ENCODE measurements around the gene ZC3H10. TPM values are rescaled to one million over a fixed set of nuclear protein-coding genes. Genes with fewer than 3 reads are reported as not detected.
"Not testable (repeated sequence)": the region's sequence is repeated elsewhere in the genome, so short reads cannot be mapped to it uniquely, and the experiment has no call there.

ZC3H10 gene
- 9.5 and 10.1 TPM in 2 replicates for total RNA-seq

- intact Hi-C loops (cut with micrococcal nuclease), result loop anchor here (1.0 to 5.0 kb wide), 25 partner anchors 8 to 1836 kb away; partner anchors contain the start of genes CBX5, CDK4, COQ10A and CS
Measured at GRCh38 chr12:56117778-56118687, at the start of gene ZC3H10. ZC3H10 (plus strand) TSS chr12:56118266; CDS start chr12:56120563, 2,297 bp downstream.

- intact Hi-C loops (cut with micrococcal nuclease), result no loop called here
Measured at GRCh38 chr12:56071648-56072047, 46.4 kb upstream of the ZC3H10 start.

GRCh38 chr12:56074396-56074795 lies 43.7 kb upstream of the ZC3H10 start:
- intact Hi-C loops (cut with micrococcal nuclease), result no loop called here

GRCh38 chr12:56077966-56078365 lies 40.1 kb upstream of the ZC3H10 start:
- intact Hi-C loops (cut with micrococcal nuclease), result not testable (repeated sequence)

- intact Hi-C loops (cut with micrococcal nuclease), result no loop called here
Measured at GRCh38 chr12:56078427-56078826, 39.6 kb upstream of the ZC3H10 start.

GRCh38 chr12:56078931-56079722 lies 38.9 kb upstream of the ZC3H10 start:
- intact Hi-C loops (cut with micrococcal nuclease), result loop anchor here (1.0 kb wide), 4 partner anchors 25 to 49 kb away; partner anchors contain the start of genes ESYT1, PA2G4 and RPL41

GRCh38 chr12:56079723-56080555 lies 38.1 kb upstream of the ZC3H10 start, which contains the start of gene ERBB3:
ERBB3 (plus strand) TSS chr12:56080165; CDS start chr12:56080301, 136 bp downstream.
- intact Hi-C loops (cut with micrococcal nuclease), result loop anchor here (1.0 kb wide), 4 partner anchors 24 to 48 kb away; partner anchors contain the start of genes ESYT1, PA2G4 and RPL41

- intact Hi-C loops (cut with micrococcal nuclease), result no loop called here
Measured at GRCh38 chr12:56080556-56081138, 37.4 kb upstream of the ZC3H10 start.

- intact Hi-C loops (cut with micrococcal nuclease), result no loop called here
Measured at GRCh38 chr12:56081393-56082347, 36.4 kb upstream of the ZC3H10 start.

GRCh38 chr12:56082382-56082781 lies 35.7 kb upstream of the ZC3H10 start:
- intact Hi-C loops (cut with micrococcal nuclease), result no loop called here

GRCh38 chr12:56082967-56083366 lies 35.1 kb upstream of the ZC3H10 start:
- intact Hi-C loops (cut with micrococcal nuclease), result no loop called here

- intact Hi-C loops (cut with micrococcal nuclease), result loop anchor here (1.0 kb wide), 1 partner anchor 18 kb away; no protein-coding TSS in a partner anchor
Measured at GRCh38 chr12:56084958-56085543, 33.0 kb upstream of the ZC3H10 start.

- intact Hi-C loops (cut with micrococcal nuclease), result no loop called here
Measured at GRCh38 chr12:56086096-56086495, 32.0 kb upstream of the ZC3H10 start.

- intact Hi-C loops (cut with micrococcal nuclease), result no loop called here
Measured at GRCh38 chr12:56086608-56087007, 31.5 kb upstream of the ZC3H10 start.

GRCh38 chr12:56087220-56087619 lies 30.8 kb upstream of the ZC3H10 start:
- intact Hi-C loops (cut with micrococcal nuclease), result no loop called here

- intact Hi-C loops (cut with micrococcal nuclease), result no loop called here
Measured at GRCh38 chr12:56097738-56098137, 20.3 kb upstream of the ZC3H10 start.

- intact Hi-C loops (cut with micrococcal nuclease), result no loop called here
Measured at GRCh38 chr12:56098592-56098991, 19.5 kb upstream of the ZC3H10 start.

GRCh38 chr12:56099787-56100186 lies 18.3 kb upstream of the ZC3H10 start:
- intact Hi-C loops (cut with micrococcal nuclease), result loop anchor here (5.0 to 10.0 kb wide), 2 partner anchors 1425 to 1748 kb away; partner anchors contain the start of genes CTDSP2, DDIT3 and MBD6

- intact Hi-C loops (cut with micrococcal nuclease), result loop anchor here (5.0 to 10.0 kb wide), 2 partner anchors 1424 to 1746 kb away; partner anchors contain the start of genes CTDSP2, DDIT3 and MBD6
Measured at GRCh38 chr12:56101045-56101444, 17.0 kb upstream of the ZC3H10 start.
